ENCODE data around the gene CORO7.

CORO7 gene

DNA sequence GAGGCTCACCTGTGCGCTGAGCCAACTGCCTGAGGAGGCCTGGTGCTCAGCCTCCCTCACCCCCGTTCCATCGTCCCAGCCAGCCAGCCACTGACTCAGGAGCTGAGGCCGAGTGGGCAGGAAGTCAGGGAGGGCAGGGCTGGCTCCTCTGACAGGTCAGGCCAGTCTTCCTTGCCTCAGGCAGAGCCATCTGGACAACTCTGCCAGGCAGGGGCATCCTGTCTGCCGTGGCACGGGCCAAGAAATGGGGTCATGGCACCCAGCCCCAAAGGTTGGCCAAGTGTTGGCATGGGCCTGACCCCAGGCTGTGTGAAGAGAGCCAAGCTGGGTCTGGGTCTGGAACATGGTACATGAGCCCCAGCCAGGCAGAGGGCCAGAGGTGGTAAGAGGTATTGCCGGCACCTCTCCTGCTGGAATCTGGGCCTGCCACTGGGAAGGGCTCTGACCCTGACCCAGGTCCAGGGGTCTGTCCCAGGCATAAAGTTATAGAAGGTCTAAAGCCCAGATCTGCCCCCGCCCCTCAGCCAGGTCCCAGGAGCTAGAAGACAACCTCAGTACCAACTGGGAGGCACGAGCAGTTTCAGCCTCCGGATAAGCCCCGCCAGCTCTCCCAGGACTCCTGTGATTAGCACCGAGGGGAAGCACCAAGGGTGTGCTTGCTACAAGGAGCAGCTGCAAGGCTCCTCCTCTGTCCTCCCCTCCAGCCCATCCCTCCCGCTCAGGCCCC, 47.2 kb downstream of the CORO7 start:
- DNase-seq: no peak

DNA sequence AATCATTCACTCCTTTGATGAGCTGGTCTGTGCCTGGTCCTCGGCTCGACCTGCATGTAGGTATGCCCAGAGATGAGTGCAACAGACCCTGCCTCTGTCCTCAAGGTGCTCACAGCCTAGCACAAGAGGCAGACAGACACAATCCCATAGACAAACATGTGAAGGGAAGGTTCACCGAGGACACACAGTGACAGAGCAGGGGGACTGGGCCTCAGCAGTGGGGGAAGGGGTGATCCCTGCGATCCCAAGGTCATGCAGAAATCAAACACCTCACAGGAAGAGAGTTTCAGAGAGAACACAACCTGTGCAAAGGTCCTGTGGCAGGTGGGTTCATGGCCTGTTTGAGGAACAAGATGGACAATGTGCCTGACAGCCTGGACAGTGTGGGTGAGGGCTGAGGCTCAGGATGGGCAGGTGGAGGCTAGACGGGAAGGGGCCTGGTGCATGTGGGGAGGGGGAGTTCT, 49.0 kb downstream of the CORO7 start:
- no peak for DNase-seq

DNA sequence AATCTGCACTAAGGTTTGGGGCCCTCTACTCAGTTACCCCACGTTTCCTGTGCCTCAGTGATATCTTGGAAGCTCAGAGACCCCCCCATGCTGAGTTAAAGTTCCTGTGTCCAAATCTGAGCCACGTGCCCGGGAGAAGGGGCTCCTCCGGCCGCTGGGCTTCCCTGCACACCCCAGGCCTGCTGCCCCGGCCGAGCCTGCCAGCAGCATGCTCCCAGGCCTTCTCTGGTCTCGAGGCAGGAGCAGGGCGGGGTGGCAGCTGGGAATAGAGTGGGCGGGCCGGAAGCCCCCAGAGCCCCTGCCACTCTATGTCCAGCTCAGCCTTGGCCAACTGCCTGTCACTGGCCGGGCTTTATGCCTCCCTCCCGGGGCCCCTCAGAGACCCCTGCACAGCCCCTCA, 50.4 kb downstream of the CORO7 start:
- no peak for DNase-seq

DNA sequence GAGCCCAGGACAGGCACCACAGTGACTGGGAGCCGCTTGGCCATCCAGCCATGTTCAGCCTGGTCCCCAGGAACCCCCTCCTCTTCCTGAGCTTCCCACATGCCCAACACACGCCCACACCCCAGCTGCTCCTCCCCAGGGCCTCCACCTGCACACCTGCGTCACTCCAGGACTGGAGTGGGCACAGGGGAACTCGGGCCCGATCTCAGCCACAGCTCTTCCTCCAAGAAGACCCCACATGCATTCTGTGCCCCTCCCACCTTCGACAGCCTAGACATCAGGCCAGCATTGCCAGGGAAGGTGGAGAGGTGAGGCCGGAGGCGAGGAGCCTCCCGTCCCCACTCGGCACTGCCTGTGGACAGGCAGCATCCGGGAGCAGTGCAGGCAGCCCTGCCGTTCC, 50.8 kb downstream of the CORO7 start:
- no peak for DNase-seq

DNA sequence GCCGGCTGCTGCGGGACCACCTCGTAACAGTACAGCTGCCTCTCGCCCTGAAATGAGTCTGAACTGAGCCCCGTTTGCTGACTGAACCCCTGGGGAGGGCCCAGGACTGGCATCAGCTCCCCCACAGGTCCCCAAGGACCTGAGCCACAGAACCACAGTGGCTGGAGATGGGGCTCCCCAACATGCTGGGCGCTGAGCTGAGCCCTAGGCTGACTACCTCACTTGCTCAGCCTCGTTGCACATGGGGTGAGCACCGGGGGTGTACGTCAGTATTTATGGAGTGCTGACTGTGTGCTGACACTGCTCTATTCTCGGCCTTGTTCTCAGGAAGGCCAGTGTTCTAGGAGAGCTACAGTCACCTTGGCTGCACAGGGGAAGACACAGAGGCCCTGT, 51.4 kb downstream of the CORO7 start:
- DNase-seq: no peak

DNA sequence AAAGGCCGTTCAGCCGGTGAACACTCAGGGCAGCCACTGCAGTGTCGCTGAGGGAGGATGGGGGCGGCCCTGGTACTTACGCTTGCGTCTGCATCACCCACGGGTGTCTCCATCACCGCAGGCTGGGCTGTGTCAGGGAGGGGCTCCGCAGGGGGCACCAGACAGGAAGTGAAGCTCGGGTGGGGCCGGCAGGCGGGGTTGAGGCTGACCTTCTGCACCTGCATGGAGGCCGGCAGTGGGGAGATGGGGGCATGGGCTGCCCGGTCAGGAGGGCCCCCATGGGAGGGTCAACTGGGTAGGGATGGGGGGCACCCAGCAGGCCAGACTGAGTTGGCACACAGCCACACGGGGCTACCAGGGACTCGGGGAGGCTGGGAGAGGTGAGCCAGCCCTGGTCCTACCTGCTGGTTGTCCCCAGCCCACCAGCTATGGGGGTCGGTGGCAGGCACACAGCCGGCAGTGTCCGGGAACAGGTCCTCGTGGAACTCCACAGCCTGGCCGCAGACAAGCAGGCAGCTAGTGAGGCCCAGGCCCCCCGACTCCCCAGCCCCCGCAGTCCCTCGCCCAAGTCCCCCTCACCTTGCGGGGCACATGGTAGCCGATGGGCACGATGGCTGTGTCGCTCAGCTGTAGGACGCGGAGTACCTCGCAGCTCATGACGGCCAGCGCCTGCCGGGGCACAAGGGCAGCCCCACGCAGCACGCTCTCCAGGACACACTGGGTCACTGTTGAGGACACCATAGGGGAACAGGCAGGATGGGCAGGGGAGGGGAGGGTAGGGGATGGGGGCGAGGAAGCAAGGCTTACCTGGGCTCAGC, 52.0 kb downstream of the CORO7 start:
- no peak for DNase-seq

DNA sequence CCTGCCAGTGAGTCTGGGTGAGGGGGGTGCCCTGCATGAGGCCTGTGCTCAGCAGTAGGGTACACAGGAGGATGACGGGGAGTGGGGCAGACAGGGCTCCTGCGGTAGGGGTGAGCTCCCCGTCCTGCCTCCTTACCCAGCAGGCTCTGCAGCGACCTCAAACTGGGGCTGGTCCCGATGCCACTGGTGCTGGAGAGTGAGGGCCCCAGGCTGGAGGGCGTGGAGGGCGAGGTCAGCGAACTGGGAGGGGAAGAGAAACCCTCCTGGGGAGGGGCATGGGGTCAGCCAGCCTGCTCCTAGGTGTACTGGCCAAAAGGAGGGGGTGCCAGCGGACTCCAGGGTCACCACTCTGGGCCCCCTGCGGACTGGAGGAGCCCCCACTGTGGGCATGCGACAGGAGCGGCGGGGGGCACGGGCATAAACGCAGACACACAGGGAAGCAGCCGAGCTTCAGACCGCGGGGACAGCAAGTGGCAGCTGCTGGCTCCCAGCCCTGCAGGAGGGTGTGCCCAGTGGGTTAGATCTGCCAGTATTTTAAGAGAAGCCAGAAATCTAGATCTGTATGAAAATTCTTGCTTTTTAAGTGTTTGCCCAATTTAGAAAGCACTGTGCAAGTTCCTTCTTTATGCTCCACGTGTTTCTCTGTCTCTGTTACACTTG, 53.8 kb downstream of the CORO7 start:
- no peak for DNase-seq

DNA sequence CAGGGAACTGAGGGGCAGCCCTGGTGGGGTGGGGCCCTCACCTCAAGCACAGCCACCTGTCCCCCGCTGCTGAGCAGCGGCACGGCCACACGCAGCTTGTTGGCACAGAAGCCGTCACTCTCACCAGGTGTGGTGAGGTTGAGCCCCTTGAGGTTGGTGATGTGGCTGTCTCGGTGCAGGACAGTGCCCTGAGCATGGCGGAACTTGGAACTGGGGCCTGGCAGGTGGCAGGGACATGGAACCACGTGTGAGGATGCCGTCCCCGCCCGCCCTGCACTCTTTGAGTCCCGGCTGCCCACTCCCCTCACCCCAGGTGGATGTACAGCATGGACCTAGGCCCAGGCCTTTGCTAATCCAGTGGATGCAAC, 54.5 kb downstream of the CORO7 start:
- no peak for DNase-seq

DNA sequence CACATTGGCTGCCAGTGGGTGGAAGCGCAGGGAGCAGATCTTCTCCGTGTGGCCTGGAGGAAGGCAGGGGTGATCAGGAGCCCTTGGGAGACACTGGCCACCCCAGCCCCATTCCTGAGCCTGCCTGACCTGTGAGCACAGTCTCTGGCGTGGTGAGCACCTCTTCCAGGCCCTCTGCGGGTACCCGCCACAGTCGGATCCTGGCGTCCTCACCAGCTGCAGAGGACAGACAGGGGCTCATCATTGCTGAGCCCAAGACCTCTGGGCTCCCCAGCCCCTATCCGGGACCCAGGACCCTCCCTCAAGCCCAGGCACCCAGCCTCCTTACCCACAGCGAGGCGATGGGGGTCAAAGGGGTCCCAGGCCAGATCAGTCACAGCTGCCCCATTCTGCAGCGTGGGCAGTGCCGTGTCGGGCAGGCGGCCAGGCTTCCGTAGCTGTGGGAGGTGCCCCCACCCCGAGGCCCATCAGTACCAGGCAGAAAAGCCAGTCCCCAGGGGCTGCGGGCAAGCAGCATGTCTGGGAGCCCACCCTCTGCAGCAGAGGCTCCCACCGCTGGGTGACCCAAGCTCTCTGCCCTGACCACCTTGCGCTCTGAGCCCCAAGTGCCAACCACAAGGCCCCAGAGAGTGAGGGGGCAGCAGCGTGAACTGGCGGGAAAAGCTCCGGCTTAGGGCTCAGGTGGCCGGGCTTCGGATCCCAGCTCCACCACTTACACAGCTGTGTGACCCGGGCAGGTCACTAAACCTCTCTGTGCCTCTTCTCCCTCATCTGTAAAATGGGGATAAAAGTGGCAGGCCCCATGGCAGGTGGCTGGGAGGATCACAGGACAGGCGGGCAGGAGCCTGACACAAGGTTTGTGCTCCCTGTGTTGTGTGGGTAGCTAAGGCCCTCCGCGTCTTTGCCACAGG, 55.1 kb downstream of the CORO7 start:
- DNase-seq: no peak

DNA sequence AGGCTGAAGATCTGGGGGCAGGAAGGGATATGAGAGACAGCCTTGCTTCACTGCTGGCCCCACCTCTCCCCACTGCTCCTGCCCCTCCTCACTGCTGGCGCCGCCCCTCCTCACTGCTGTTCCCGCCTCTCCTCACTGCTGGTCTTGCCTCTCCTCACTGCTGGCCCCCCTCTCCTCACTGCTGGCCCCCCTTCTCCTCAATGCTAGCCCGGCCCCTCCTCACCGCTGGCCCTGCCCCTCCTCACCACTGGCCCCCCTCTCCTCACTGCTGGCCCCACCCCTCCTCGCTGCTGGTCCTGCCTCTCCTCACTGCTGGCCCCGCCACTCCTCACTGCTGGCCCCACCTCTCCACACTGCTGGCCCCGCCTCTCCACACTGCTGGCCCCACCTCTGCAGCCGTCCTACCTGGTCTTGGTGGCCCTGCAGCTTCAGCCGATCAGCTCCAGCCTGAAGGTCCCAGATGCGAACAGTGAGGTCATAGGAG, 55.8 kb downstream of the CORO7 start:
- DNase-seq: no peak

DNA sequence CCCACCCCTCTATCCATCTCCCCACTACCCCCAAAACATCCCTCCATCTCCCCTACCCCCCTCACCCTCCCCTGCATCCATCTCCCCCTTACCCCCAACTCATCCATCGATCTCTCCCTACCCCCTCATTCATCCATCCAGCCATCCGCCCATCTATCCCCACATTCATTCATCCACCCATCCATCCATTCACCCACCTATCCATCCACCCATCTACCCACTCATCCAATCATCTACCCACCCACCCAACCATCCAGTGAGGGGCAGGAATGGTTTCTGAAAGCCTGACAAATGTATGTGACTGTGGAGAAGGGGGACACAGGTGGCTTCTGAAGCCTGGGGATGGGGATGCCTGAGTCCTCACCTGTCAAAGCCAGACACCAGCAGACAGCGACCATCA, 56.5 kb downstream of the CORO7 start:
- no peak for DNase-seq

DNA sequence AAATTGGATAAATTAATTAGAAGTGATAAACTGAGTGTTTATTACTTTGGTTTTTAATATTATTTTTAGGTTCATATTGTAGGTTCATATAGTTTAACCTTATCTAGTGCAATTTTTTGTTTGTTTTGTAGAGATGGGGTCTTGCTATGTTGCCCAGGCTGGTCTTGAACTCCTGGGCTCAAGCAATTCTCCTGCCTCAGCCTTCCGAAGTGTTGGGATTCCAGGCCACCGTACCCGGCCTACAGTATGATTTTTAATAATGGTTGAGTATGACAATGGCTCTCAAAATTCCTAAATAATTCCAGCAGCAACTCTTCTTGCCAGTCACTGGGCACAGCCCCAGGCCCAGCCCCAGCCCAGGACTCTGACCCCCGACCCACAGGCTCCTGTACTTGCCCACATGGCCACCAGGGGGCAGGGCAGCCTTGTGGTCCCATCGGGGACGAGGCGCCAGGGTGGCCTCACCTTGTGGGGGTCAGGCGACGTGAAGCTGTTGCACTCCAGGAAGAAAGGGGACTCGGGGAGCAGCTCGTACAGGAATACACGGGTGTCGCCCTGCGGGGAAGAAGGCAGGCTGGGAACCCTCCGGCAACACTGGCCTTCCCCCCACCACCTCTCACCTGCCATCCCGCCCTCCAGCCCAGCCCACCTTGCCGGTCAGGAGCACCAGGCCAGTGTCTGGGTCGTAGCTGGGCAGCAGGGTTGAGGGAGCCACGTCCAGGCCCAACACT, 57.4 kb downstream of the CORO7 start:
- DNase-seq: no peak

DNA sequence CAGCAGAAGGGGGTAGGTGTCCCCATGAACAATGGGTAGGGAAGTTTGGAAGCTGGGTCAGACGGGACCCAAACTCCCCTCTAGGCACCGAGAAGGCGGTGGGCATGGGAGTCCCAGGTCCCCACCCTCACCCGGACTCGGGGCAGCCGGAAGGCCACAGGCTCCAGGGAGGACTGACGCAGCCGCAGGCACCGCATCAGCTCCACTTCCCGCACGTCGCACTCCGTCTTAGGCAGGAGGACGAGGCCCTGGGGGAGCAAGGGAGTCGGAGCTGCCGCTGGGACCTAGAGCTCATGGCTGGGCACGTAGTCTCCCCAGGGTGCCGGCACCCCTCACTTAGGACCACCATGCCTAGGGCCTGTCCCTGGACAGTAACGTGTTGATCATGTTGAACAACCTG, 58.2 kb downstream of the CORO7 start:
- no peak for DNase-seq

DNA sequence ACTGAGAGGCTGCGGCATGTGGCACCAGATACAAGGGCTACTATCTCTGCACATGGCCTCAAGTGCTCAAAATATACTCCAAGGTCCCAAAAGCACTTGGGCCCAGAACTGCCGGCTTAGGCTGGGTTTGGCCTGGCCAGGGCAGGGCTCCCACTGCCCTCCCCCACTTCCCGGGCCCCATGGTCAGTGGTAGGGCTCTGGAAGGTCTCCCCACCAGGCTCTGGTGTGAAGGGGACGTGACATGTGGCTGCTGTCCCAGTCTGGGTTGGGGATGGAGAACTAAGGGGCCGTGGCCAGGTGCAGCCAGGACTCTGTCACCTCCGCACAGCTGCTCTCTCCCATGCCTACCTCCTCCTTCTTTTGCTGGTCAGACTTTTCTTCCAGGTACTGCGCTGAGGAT, 59.6 kb downstream of the CORO7 start:
- DNase-seq: no peak

DNA sequence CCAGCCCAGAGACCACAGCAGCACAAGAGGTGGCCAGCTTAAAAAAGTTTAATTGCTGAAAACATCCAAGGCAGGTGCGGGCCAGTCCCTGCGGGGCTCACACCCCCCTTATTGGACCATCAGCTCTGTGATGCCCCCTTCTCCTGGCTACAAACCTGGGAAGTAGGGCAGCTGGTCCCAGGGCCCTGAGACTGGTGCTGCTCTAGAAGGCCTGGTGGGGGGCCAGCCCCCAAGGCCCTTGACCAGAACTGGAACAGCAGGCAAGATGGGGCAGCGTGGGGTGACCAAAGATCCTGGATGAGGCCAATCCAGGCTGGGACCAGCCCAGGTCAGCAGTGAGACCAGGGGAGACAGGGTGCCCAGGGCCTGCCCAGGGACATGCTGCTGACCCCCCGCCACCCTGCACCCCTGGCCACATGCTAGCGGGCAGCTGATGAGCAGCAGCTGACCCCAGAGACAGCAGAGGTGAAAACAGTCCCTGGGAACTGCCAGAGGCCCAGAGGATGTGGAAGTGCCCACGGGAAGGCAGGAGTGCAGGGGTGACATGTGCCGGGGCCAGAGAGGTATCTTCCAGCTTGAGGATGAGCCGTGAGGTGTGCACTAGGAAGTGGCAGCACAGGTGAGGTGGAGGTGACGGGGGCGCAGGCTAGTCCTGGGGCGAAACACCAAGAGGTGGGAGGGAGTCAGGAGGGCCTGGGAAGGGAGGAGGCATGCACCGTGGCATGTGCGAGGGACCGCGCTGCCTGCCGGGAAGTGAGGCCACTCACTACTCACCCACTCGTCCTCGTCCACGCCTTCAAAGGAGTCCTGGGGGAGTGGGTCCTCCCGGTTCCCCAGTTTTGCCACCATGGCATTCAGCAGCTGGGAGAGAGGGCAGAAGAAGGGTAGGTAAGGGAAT, 61.6 kb downstream of the CORO7 start:
- DNase-seq: no peak

DNA sequence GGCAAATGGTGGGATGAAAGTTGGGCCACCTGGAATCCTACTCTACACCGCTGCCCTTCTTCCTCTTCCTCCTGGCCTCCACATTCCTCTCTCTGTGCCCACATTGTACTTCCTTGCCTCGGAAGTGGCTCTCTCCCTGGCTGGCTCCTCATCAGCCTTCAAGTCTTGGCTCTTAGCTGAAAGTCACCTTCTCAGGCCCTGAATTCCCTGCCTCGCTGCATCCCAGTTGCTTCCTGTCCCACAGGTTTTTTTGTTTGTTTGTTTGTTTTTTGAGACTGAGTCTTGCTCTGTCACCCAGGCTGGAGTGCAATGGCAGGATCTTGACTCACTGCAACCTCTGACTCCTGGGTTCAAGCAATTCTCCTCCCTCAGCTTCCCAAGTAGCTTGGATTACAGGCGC, 62.7 kb downstream of the CORO7 start:
- DNase-seq: no peak

DNA sequence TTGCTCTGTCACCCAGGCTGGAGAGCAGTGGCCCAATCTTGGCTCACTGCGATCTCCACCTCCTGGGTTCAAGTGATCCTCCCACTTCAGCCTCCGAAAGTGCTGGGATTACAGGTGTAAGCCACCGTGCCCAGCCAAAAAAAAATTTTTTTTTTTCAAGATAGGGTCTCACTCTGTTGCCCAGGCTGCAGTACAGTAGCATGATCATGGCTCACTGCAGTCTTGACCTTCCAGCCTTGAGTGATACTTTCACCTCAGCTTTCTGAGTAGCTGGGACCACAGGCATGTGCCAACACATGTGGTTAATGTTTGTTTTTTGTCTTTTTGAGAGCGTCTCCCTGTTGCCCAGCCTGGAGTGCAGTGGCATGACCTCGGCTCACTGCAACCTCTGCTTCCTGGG, 63.6 kb downstream of the CORO7 start:
- DNase-seq: no peak

DNA sequence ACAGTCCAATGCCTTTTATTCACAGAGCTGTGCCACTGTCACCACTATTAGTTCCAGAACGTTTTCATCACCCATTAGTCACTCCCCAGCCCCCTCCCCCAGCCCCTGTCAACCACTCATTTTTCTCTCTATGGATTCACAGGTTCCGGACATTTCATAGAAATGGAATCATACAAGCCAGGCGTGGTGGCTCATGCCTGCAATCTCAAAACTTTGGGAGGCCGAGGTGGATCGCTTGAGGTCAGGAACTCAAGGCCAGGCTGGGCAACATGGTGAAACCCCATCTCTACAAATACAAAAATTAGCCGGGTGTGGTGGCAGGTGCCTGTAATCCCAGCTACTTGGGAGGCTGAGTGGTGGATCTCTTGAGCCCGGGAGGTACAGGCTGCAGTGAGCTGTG, 64.5 kb downstream of the CORO7 start:
- DNase-seq: no peak

DNA sequence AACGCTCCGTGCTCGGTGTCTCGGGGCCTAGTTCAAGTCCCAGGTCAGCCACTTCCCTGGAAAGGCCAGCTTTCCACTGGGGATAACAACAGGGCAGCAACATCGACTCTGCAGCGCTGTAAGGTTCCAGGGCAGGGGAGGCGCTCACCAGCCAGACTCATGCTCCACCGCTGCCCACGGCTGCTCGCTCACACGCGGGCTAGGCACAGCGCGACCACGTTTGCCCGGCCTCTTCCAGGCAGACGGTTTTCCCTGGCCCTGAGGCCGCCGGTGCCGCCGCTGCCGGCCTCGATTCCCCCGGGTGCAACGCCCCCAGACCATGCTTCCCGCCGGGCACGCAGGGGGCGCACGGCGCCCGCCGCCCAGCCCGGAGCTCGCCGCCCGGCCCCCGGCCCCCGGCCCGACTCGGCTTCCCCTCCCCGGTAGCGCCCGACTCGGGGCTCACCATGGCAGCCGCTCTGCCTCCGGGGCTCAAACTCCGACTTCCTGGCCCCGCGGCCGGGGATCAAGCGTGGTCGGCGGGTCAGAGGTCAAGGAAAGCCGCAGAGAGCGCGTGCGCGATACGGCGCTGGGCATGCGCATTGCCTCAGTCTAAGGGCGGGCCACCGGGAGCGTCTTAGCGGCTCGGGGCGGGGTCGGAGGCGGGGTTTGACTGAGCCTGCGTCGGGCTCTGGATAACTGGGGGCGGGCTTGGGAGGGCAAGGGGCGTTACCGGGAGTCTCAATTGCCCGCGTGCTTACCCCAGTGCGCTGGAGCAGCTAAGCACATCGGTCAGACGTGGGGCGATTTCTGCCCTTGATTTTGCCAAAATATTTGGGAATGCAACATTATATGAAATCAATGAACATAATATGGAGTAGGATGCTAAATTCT, 65.4 kb downstream of the CORO7 start, which contains the start of gene PAM16:
Gene PAM16, minus strand, starts transcription at position 535 of the 873 bp plus-strand sequence. Its CDS starts 87 bp downstream, at position 448.
- no peak for DNase-seq

DNA sequence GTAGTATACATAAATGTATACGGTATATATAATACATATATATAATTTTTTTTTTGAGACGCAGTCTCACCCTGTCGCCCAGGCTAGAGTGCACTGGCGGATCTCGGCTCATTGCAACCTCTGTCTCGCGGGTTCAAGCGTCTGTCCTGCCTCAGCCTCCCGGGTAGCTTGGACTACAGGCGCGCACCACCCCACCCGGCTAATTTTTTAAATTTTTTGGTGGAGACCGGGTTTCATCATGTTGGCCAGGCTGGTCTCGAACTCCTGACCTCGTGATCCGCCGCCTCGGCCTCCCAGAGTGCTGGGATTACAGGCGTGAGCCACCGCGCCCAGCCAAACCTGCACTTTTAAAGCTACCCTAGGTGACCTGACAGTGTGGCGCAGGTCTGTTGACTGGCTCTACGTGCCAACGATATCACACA, 66.0 kb downstream of the CORO7 start:
- DNase-seq: no peak
